B cell (primary cell): ENCODE results near the gene OPN5. TPM values are rescaled to one million over a fixed set of nuclear protein-coding genes. Genes with fewer than 3 reads are reported as not detected.

Experiments used
- ATAC-seq: fragments of 200-7000 bp; cut with Tn5 transposase; one replicate; pipeline ENCODE4 v1.10.0; 2021; ENCODE audit warnings: low read depth, mild to moderate bottlenecking, moderate number of reproducible peaks, moderate library complexity
- CTCF ChIA-PET: fragments of 350-600 bp; sonication (Branson Sonifier 250); formaldehyde crosslinking; loops from one replicate; lab custom pipeline; 2021; ENCODE audit warnings: antibody characterized with exemption, inconsistent platforms; lab: Charles Lee
- POLR2A ChIA-PET: fragments of 350-600 bp; sonication (Branson Sonifier 250); formaldehyde crosslinking; loops from one replicate; lab custom pipeline; 2021; ENCODE audit warnings: antibody characterized with exemption; lab: Charles Lee
- DNase-seq: peaks from one replicate; pipeline ENCODE4 v3.0.0; 2013
- H2AFZ ChIP-seq: 2 replicates; pipeline ENCODE4 v1.6.1; 2012; ENCODE audit warnings: mild to moderate bottlenecking, low read depth, low read length; ENCODE audit not compliant: insufficient read depth, poor library complexity, severe bottlenecking
- H3K27ac ChIP-seq, 2 donors: 1 replicate in 1 of 2; 2 replicates in 1 of 2; pipeline ENCODE4 v1.5.1; 2012 to 2013; ENCODE audit warnings: low read length in 2 of 2, mild to moderate bottlenecking in 2 of 2, moderate library complexity in 1 of 2
- H3K27me3 ChIP-seq, 4 experiments: fragments of 200-600 bp in 1 of 4; sonication (generic) in 1 of 4; replicated peaks in 1 of 4; 1 replicate in 2 of 4; 2 replicates in 2 of 4; pipeline versions ENCODE4 v1.6.1 to v1.7.0; 2013 to 2016; ENCODE audit warnings: low read length in 3 of 4, mild to moderate bottlenecking in 2 of 4, mixed read lengths in 1 of 4, moderate library complexity in 1 of 4; ENCODE audit not compliant: insufficient read depth in 4 of 4, control insufficient read depth in 3 of 4; ENCODE audit errors: control extremely low read depth in 1 of 4
- H3K36me3 ChIP-seq, 2 experiments: replicated peaks in 1 of 2; 1 replicate in 1 of 2; 2 replicates in 1 of 2; pipeline versions ENCODE4 v1.6.1 to v1.7.1; 2013; ENCODE audit warnings: low read length in 1 of 2; ENCODE audit not compliant: insufficient read depth in 2 of 2, control insufficient read depth in 1 of 2; ENCODE audit errors: control extremely low read depth in 1 of 2, extremely low read depth in 1 of 2
- H3K4me1 ChIP-seq, 2 donors: fragments of 200-600 bp in 1 of 2; sonication (generic) in 1 of 2; 1 replicate in 1 of 2; 2 replicates in 1 of 2; pipeline versions ENCODE4 v1.5.1 to v1.6.1; 2013 to 2017; ENCODE audit warnings: low read length in 2 of 2; ENCODE audit not compliant: control insufficient read depth in 2 of 2, insufficient read depth in 2 of 2
- H3K4me2 ChIP-seq: replicated peaks from 2 replicates; pipeline ENCODE3; 2012; ENCODE audit warnings: mild to moderate bottlenecking, low read depth, low read length; ENCODE audit not compliant: poor library complexity, severe bottlenecking
- H3K4me3 ChIP-seq, 5 experiments: fragments of 200-600 bp in 1 of 5; sonication (generic) in 1 of 5; 1 replicate in 3 of 5; 2 replicates in 2 of 5; pipeline versions ENCODE4 v1.5.1 to v1.7.0; 2011 to 2016; ENCODE audit warnings: low read length in 4 of 5, mild to moderate bottlenecking in 4 of 5, low read depth in 2 of 5, control low read depth in 1 of 5, moderate library complexity in 1 of 5; ENCODE audit not compliant: insufficient read depth in 1 of 5; ENCODE audit errors: control extremely low read depth in 1 of 5, extremely low read depth in 1 of 5
- H3K79me2 ChIP-seq: fragments of 200-600 bp; sonication (generic); one replicate; pipeline ENCODE4 v1.6.0; 2016; ENCODE audit warnings: low read length; ENCODE audit not compliant: control insufficient read depth, insufficient read depth
- H3K9ac ChIP-seq: fragments of 200-600 bp; sonication (generic); 2 replicates; pipeline ENCODE4 v1.6.1; 2017; ENCODE audit warnings: mild to moderate bottlenecking, low read length, moderate library complexity
- H3K9me3 ChIP-seq, 3 donors: one replicate each; pipeline versions ENCODE4 v1.6.1 to v1.7.1; 2013; ENCODE audit warnings: low read length in 2 of 3; ENCODE audit not compliant: control insufficient read depth in 2 of 3, insufficient read depth in 1 of 3; ENCODE audit errors: control extremely low read depth in 1 of 3
- H4K20me1 ChIP-seq: 2 replicates; pipeline ENCODE4 v1.6.0; 2012; ENCODE audit warnings: mild to moderate bottlenecking, low read length; ENCODE audit not compliant: insufficient read depth, control insufficient read depth, poor library complexity, severe bottlenecking
- H3K27ac Mint-ChIP-seq: one replicate; pipeline ENCODE4 v1.8.0; 2021; ENCODE audit warnings: mixed read lengths
- H3K27me3 Mint-ChIP-seq: one replicate; pipeline ENCODE4 v1.8.0; 2021; ENCODE audit warnings: mixed read lengths
- H3K4me1 Mint-ChIP-seq: one replicate; pipeline ENCODE4 v1.8.0; 2021; ENCODE audit warnings: mixed read lengths
- H3K4me3 Mint-ChIP-seq: one replicate; pipeline ENCODE4 v1.8.0; 2021; ENCODE audit warnings: mixed read lengths
- H3K9me3 Mint-ChIP-seq: one replicate; pipeline ENCODE4 v1.8.0; 2022; ENCODE audit warnings: mixed read lengths; ENCODE audit not compliant: insufficient read depth
- CTCF ChIP-seq: fragments of 200-600 bp; IDR thresholded peaks from one replicate; pipeline ENCODE4 v1.8.0; 2022; ENCODE audit warnings: antibody characterized with exemption, mild to moderate bottlenecking
- EZH2 ChIP-seq: IDR thresholded peaks from 2 replicates; pipeline ENCODE4 v1.6.1; 2012; ENCODE audit warnings: borderline replicate concordance, low read depth, mild to moderate bottlenecking, moderate library complexity, low read length; ENCODE audit not compliant: insufficient read depth, poor library complexity, severe bottlenecking
- WGBS: methylation state at CpG from one replicate; pipeline ENCODE4 v1.1.5; 2013; ENCODE audit warnings: missing lambda C conversion rate; ENCODE audit not compliant: insufficient coverage; 5-methylcytosine and 5-hydroxymethylcytosine counted together
- intact Hi-C: fragments of 100-400 bp; cut with micrococcal nuclease; formaldehyde crosslinking; loops from one replicate; pipeline ENCODE4 v1.10.0; 2022
- polyA plus RNA-seq: library from polyadenylated mRNA; depleted of rRNA; stranded (reverse); fragments of >200 nt; gene quantifications from 2 replicates; pipeline ENCODE4 v1.2.3, GENCODE V29; 2012
- total RNA-seq, 2 donors: library from RNA; stranded (reverse); fragments of 120-200 nt in 1 of 2; gene quantifications; 1 replicate in 1 of 2; 2 replicates in 1 of 2; pipeline versions ENCODE4 v1.2.3 to v1.2.4, GENCODE V29; 2013 to 2022

The OPN5 gene
- total and polyA plus RNA-seq, 2 donors (not counting 1 experiment from before 2014, with no cell fraction given): not detected

- no CpG with 5 or more reads among the region's 2 CpGs for WGBS
- TF ChIP-seq CTCF: no peak
- TF ChIP-seq EZH2: no peak
- H3K4me2 ChIP-seq: no peak overlapping the region
- no peak overlapping the region for H3K9ac ChIP-seq
- H3K9me3 Mint-ChIP-seq: no peaks in the 10 kb centered on the region
- no peak overlapping the region for H2AFZ ChIP-seq
- peaks cover 11% of the 10 kb centered on the region for H3K4me1 Mint-ChIP-seq
- peaks cover 3 to 8% of the 10 kb centered on the region in 2 donors for H3K4me1 ChIP-seq
- no peak overlapping the region for H3K4me3 ChIP-seq
- DNase-seq: no peak
- H3K79me2 ChIP-seq: no peaks in the 10 kb centered on the region
- H3K27ac ChIP-seq: no peak overlapping the region
- H3K36me3 ChIP-seq: no peaks in the 10 kb centered on the region
- CTCF ChIA-PET: interaction anchor here (1.2 to 4.0 kb wide), 2 partner anchors 151 to 371 kb away, joined by 3 to 24 read pairs; no protein-coding TSS in a partner anchor
- no peak overlapping the region for H3K27ac Mint-ChIP-seq
- no peaks in the 10 kb centered on the region for H4K20me1 ChIP-seq
- no peaks in the 10 kb centered on the region for H3K9me3 ChIP-seq
- H3K27me3 Mint-ChIP-seq: peaks cover 30% of the 10 kb centered on the region
- POLR2A ChIA-PET: no interaction called here
- intact Hi-C loops: no loop called here
- no peak overlapping the region for H3K4me3 Mint-ChIP-seq
- no peak for ATAC-seq
- H3K27me3 ChIP-seq: peaks cover 0 to 21% (median 1%) of the 10 kb centered on the region in 4 experiments
These were observed 3.4 kb downstream of the OPN5 start for GRCh38 chr6:47785182-47785581.

GRCh38 chr6:47787620-47788497 is 6.0 kb downstream of the OPN5 start:
- POLR2A ChIA-PET: no interaction called here
- Histone ChIP-seq H3K4me3 (no peak overlapping the region), H3K27me3 (peaks cover 0 to 15% (median 1%) of the 10 kb centered on the region in 4 experiments), H3K79me2 (no peaks in the 10 kb centered on the region), H2AFZ (no peak overlapping the region), H3K9ac (no peak overlapping the region), H3K27ac (no peak overlapping the region), H4K20me1 (no peaks in the 10 kb centered on the region), H3K4me1 (peaks cover 0 to 4% of the 10 kb centered on the region in 2 donors), H3K9me3 (no peaks in the 10 kb centered on the region), H3K36me3 (no peaks in the 10 kb centered on the region), H3K4me2 (no peak overlapping the region)
- H3K27ac Mint-ChIP-seq: no peak overlapping the region
- peak; percentile 55 for DNase-seq
- no peaks in the 10 kb centered on the region for H3K9me3 Mint-ChIP-seq
- CTCF ChIA-PET: interaction anchor here (0.8 to 4.1 kb wide), 10 partner anchors 8 to 1622 kb away, joined by 3 to 24 read pairs (median 4); no protein-coding TSS in a partner anchor
- TF ChIP-seq EZH2 (no peak), CTCF (peak; percentile 88)
- intact Hi-C loops: no loop called here
- WGBS: 14% methylated on average over 17 of the region's 20 CpGs
- peaks cover 25% of the 10 kb centered on the region for H3K27me3 Mint-ChIP-seq
- H3K4me3 Mint-ChIP-seq: no peak overlapping the region
- peak; percentile 36 for ATAC-seq
- H3K4me1 Mint-ChIP-seq: peaks cover 4% of the 10 kb centered on the region
